ENCODE measurements around the gene CARNS1.

The CARNS1 gene

GRCh38 chr11:67398661-67399563, 16.6 kb upstream of the CARNS1 start:
- Histone ChIP-seq H4K20me1 (ENCODE audit: low read depth, low read length) (no peaks in the 10 kb centered on the region), H3K9me3 (ENCODE audit: insufficient read depth, low read length) (no peaks in the 10 kb centered on the region), H2AFZ (ENCODE audit: low read depth, low read length, severe bottlenecking) (no peak overlapping the region), H3K9ac (ENCODE audit: low read length) (no peak overlapping the region), H3K36me3 (ENCODE audit: low read length) (no peaks in the 10 kb centered on the region), H3K4me2 (ENCODE audit: low read depth, low read length, poor library complexity, severe bottlenecking) (no peak overlapping the region), H3F3A (ENCODE audit: insufficient read depth) (peaks cover 16% of the 10 kb centered on the region), H3K4me3 (ENCODE audit: insufficient read depth, low read length, poor library complexity, severe bottlenecking) (no peak overlapping the region), H3K9me2 (replicated peaks; ENCODE audit: insufficient read depth, low read length) (no peaks in the 10 kb centered on the region), H3K27me3 (ENCODE audit: low read length) (no peaks in the 10 kb centered on the region), H3K27ac (ENCODE audit: low read depth, low read length) (no peak overlapping the region), H3K79me2 (ENCODE audit: insufficient read depth, low read length) (peaks cover 15% of the 10 kb centered on the region)
- no peak for TF ChIP-seq CTCF (IDR thresholded peaks at IDR 0.05; ENCODE audit: insufficient read depth, low read length, poor library complexity, severe bottlenecking)
- no peak for TF ChIP-seq EZH2phosphoT487 (conservative IDR thresholded peaks at IDR 0.05; ENCODE audit: low read length)

- no peaks in the 10 kb centered on the region for H3K9me3 ChIP-seq (ENCODE audit: insufficient read depth, low read length)
- peak overlapping the region; percentile 78 for H3K27ac ChIP-seq (ENCODE audit: low read depth, low read length)
- no peaks in the 10 kb centered on the region for H4K20me1 ChIP-seq (ENCODE audit: low read depth, low read length)
- H3F3A ChIP-seq (ENCODE audit: insufficient read depth): peaks cover 25% of the 10 kb centered on the region
- H2AFZ ChIP-seq (ENCODE audit: low read depth, low read length, severe bottlenecking): no peak overlapping the region
- H3K79me2 ChIP-seq (ENCODE audit: insufficient read depth, low read length): peaks cover 15% of the 10 kb centered on the region
- H3K9ac ChIP-seq (ENCODE audit: low read length): peak overlapping the region; percentile 99
- no peak for TF ChIP-seq CTCF (IDR thresholded peaks at IDR 0.05; ENCODE audit: insufficient read depth, low read length, poor library complexity, severe bottlenecking)
- no peak for TF ChIP-seq EZH2phosphoT487 (conservative IDR thresholded peaks at IDR 0.05; ENCODE audit: low read length)
- peak overlapping the region; percentile 88 for H3K4me3 ChIP-seq (ENCODE audit: insufficient read depth, low read length, poor library complexity, severe bottlenecking)
- H3K36me3 ChIP-seq (ENCODE audit: low read length): no peaks in the 10 kb centered on the region
- H3K4me2 ChIP-seq (ENCODE audit: low read depth, low read length, poor library complexity, severe bottlenecking): peak overlapping the region; percentile 86
- no peaks in the 10 kb centered on the region for H3K9me2 ChIP-seq (replicated peaks; ENCODE audit: insufficient read depth, low read length)
- H3K27me3 ChIP-seq (ENCODE audit: low read length): no peaks in the 10 kb centered on the region
These were observed 15.1 kb upstream of the CARNS1 start for GRCh38 chr11:67400251-67400941.

- no peak overlapping the region for H2AFZ ChIP-seq (ENCODE audit: low read depth, low read length, severe bottlenecking)
- TF ChIP-seq EZH2phosphoT487 (conservative IDR thresholded peaks at IDR 0.05; ENCODE audit: low read length): no peak
- TF ChIP-seq CTCF (IDR thresholded peaks at IDR 0.05; ENCODE audit: insufficient read depth, low read length, poor library complexity, severe bottlenecking): no peak
- peak overlapping the region; percentile 78 for H3K27ac ChIP-seq (ENCODE audit: low read depth, low read length)
- peaks cover 25% of the 10 kb centered on the region for H3F3A ChIP-seq (ENCODE audit: insufficient read depth)
- peaks cover 15% of the 10 kb centered on the region for H3K79me2 ChIP-seq (ENCODE audit: insufficient read depth, low read length)
- no peaks in the 10 kb centered on the region for H3K27me3 ChIP-seq (ENCODE audit: low read length)
- no peaks in the 10 kb centered on the region for H4K20me1 ChIP-seq (ENCODE audit: low read depth, low read length)
- H3K9me2 ChIP-seq (replicated peaks; ENCODE audit: insufficient read depth, low read length): no peaks in the 10 kb centered on the region
- no peaks in the 10 kb centered on the region for H3K9me3 ChIP-seq (ENCODE audit: insufficient read depth, low read length)
- no peaks in the 10 kb centered on the region for H3K36me3 ChIP-seq (ENCODE audit: low read length)
- H3K9ac ChIP-seq (ENCODE audit: low read length): peak overlapping the region; percentile 99
- peak overlapping the region; percentile 86 for H3K4me2 ChIP-seq (ENCODE audit: low read depth, low read length, poor library complexity, severe bottlenecking)
- peak overlapping the region; percentile 88 for H3K4me3 ChIP-seq (ENCODE audit: insufficient read depth, low read length, poor library complexity, severe bottlenecking)
These were observed 14.5 kb upstream of the CARNS1 start for GRCh38 chr11:67400942-67401494.

Measured in SU-DHL-6 (cell line).